GM18499 (cell line): ENCODE results near the gene CDH4.
"Not testable (repeated sequence)": the region's sequence is repeated elsewhere in the genome, so short reads cannot be mapped to it uniquely, and the experiment has no call there.

Experiments used
- ATAC-seq: cut with Tn5 transposase; IDR thresholded peaks from one replicate; pipeline ENCODE4 v1.9.1; 2021; ENCODE audit warnings: moderate number of reproducible peaks; ENCODE audit not compliant: insufficient read depth, unreplicated experiment

Gene CDH4

DNA sequence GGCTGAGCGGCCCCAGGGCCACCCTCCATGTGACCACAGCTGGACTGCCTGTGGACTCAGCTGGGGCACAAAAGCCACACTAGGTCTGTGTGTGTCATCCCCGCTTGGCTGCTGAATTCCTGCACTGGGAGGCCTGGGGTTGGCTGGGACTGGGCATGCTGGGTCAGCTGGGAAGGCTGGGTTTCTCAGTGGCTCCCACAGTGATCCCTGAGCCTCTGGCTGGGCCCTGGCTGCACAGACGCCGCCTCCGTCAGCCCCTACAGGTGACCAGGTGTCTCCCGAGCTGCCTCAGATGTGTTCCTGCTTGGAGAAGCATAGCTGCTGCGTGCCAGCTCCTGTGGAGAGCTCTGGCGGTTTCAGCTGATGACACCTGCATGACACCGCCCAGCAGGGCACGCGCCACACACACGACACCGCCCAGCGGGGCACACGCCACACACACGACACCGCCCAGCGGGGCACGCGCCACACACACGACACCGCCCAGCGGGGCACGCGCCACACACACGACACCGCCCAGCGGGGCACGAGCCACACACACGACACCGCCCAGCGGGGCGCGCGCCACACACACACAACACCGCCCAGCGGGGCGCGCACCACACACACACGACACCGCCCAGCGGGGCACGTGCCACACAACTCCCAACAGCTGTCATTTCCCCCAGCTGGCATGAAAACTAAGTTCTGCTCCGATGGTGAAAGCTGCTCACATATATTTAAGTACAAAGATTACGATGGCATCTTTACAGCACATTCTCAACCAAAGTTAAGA lies 724.8 kb downstream of the CDH4 start:
- no peak for ATAC-seq

DNA sequence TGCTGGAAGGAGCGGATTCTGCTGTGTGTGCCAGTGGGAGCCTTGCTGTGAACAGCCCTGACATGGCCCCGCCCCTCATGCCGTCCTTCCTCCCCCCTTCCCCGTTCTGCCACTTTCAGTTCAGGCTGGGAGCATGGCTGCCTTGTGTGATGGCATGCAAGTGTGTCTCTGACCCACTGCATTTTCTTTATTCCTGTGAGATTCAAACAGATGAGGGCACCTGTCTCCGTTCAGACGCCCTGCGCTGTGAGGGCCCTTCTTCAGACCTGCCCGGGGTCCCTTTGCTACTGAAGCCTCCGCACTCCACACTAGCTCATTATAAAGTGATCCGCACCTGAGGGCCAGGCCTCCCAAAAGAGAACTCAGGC lies 725.3 kb downstream of the CDH4 start:
- no peak for ATAC-seq

DNA sequence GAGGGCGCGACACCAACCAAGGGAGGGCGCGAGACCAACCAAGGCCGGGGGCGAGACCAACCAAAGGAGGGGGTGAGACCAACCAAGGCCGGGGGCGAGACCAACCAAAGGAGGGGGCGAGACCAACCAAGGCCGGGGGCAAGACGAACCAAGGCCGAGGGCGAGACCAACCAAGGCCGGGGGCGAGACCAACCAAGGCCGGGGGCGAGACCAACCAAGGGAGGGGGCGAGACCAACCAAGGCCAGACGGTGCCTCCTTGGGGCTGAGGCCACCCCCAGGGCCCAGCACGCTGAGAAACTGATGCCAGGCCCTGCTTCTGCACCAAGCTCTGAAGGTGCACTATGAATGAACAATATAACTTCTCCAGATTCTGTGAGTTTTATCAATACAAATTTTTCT lies 726.4 kb downstream of the CDH4 start:
- ATAC-seq: no peak

DNA sequence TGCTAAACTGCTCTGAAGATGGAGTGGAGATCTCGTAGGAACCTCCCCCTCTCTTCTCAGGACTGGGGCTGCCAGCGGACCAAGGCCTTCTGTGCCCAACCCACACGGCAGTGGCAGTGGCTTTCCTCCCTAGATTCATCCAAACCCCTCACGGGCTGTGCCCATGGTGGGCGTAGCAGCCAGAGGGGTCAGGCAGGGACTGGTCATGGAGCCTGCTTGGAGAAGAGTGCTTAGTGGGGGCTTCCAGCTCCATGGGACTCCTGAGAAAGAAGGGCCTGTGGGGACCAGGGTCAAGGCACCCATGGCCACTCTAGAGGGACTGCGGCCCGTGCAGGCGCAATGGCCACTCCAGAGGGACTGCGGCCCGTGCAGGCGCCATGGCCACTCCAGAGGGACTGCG lies 727.0 kb downstream of the CDH4 start:
- no peak for ATAC-seq

DNA sequence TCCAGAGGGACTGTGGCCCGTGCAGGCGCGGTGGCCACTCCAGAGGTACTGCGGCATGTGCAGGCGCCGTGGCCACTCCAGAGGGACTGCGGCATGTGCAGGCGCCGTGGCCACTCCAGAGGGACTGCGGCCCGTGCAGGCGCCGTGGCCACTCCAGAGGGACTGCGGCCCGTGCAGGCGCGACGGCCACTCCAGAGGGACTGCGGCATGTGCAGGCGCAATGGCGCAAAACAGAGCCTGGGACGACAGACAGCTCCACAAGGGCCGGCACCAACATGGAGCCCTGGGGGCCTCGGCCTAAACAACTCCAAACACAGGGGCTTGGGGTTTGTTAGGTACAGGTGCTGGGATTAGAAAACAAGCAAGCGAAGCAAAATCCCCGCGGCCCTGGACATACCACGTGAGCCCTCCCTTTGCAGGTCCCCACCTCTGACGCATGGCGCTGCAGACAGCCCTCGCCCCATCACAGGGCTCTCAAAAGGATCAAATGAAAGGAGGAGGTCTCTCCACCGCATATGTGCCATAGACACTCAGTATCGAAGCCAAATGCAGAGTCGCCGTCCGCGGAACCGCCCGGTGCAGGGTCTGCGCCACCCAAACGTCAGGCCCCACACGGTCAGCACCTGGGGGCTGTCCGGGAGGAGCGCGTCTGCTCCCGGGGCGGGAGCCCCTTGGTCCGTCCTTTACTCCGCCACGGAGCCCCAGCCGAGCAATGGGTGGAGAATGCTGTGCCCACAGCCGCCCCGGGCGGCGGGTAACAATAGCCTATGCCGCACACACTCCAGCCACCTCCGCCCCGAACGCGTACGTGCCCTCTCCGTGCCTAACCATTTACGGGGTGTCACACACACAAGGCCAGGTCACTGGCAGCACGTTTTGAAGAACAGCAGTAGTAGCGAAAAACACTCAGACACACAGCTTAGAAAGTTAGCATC lies 727.9 kb downstream of the CDH4 start:
- ATAC-seq: no peak

DNA sequence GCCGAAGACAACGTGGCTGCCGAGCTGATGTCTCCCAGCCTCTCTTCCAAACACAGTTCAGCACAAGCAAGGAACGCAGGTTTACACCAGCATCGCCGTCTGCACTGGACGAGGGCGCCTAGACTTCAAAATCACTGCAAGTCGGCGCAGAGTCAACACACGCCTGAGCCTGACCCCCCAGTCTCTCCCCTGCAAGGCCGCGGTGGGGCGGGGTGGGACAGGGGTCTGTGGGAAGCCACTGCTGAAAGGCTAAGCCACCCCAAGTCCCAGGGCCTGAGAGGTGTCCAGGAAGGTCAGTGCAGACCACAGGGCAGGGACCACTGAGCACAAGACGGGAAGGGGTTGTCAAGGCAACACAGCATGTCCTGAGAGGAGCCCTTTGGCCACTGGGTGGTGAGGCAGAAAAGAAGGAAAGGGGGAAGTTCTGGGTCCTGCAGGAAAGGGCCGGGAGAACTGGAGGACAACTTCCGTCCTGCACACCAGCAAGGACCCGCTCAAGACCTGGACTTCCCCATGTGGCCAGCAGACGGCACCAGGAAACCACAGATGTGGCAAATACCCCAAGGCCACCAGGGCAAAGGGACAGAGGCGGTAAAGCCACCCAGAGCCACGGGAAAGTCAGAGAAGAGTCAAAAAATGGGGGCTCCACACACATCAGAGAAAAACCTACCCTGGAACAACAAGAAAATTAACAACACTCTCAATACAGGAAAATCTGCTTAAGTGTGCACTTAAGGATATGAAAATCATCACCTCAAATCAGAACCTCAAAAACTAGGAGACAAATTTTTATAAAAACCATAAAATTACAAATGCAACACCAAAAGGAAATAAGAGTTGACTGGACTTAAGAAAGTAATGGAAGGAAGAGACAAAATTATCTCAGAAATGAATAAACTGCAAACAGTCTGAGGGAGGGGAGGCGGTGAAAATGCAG lies 728.9 kb downstream of the CDH4 start:
- no peak for ATAC-seq

GRCh38 chr20:61981691-61982090 lies 729.6 kb downstream of the CDH4 start:
- not testable (repeated sequence) for ATAC-seq

GRCh38 chr20:61982191-61982950 lies 730.3 kb downstream of the CDH4 start:
- no peak for ATAC-seq

- ATAC-seq: no peak
Measured at GRCh38 chr20:61982951-61983315, 730.9 kb downstream of the CDH4 start.

- no peak for ATAC-seq
Measured at GRCh38 chr20:61983965-61984364, 731.9 kb downstream of the CDH4 start.

DNA sequence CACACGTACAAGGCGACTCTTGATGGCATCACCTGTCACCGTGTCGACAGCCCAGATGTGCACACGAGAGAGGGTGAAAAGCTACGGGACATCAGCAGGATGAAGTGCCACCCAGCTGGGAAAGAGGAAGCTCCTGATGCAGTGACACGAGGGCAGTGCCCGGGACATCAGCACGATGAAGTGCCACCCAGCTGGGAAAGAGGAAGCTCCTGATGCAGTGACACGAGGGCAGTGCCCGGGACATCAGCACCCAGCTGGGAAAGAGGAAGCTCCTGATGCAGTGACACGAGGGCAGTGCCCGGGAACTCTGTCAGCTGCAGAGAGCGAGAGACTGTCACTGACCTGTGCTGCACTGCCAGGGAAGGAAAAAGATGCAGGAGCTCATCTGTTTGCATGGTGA lies 732.4 kb downstream of the CDH4 start:
- not testable (repeated sequence) for ATAC-seq

DNA sequence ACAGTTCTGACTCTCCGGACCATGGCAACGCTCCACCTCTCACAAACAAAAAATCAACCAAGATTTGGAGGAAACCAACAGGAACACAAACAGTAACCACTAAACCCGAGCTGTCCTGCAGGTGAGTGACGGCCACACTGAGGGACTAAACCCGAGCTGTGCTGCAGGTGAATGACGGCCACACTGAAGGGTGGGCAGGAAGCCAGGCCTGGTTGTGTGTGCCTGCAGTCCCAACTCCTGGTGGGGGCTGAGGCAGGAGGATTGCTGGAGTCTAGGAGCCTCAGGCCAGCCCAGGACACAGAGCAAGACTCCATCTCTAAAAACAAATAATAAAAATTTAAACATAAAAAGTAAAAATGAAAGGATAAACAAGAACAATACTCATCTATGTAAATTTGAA lies 733.0 kb downstream of the CDH4 start:
- no peak for ATAC-seq

- ATAC-seq: no peak
Measured at GRCh38 chr20:61986762-61987321, 734.8 kb downstream of the CDH4 start.

DNA sequence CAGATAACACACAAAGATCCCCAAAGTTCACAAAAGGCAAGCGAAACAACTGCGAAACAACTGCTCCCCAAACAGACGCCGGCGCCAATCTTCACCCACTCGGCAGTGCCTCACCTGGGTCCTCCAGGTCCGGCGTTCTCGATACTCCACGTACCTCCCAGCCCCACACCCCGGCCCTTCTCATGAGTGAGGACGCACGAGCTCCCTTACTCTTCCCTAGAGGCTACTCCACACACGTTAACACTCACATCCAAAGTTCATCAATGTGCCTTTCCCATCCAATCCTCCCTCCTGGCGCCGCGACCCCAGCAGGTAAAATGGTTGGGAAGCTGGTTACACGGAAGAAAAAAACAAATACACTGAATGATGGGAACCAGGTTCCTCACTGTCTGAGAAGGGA lies 736.6 kb downstream of the CDH4 start:
- ATAC-seq: no peak

- ATAC-seq: no peak
Measured at GRCh38 chr20:61989741-61990140, 737.7 kb downstream of the CDH4 start.
